Nephron (organoid): ENCODE data around the gene CSNK1E.

Source experiments
- H3K27ac Mint-ChIP-seq, 3 experiments: 2 replicates each; pipeline ENCODE4 v1.8.0; 2020; ENCODE audit warnings: mixed read lengths in 3 of 3, mild to moderate bottlenecking in 2 of 3, moderate library complexity in 1 of 3
- H3K27me3 Mint-ChIP-seq: 2 replicates; pipeline ENCODE4 v1.8.0; 2021; ENCODE audit warnings: low read depth, mild to moderate bottlenecking, moderate library complexity, mixed read lengths
- H3K36me3 Mint-ChIP-seq: 2 replicates; pipeline ENCODE4 v1.8.0; 2020; ENCODE audit warnings: low read depth, mixed read lengths
- H3K4me1 Mint-ChIP-seq: 2 replicates; pipeline ENCODE4 v1.8.0; 2020; ENCODE audit warnings: mixed read lengths
- H3K4me3 Mint-ChIP-seq, 3 experiments: 2 replicates each; pipeline ENCODE4 v1.8.0; 2020; ENCODE audit warnings: mild to moderate bottlenecking in 3 of 3, mixed read lengths in 3 of 3, moderate library complexity in 2 of 3
- H3K9me3 Mint-ChIP-seq: 2 replicates; pipeline ENCODE4 v1.8.0; 2020; ENCODE audit warnings: mixed read lengths
- CTCF ChIP-seq, 3 experiments: fragments of 200-600 bp; sonication (generic); IDR thresholded peaks; one replicate each; pipeline ENCODE4 v1.5.0; 2021; ENCODE audit warnings: antibody characterized with exemption in 3 of 3; ENCODE audit not compliant: unreplicated experiment in 3 of 3

The CSNK1E gene

GRCh38 chr22:38284042-38284402 lies 33.2 kb downstream of the CSNK1E start:
- peaks cover 5% of the 10 kb centered on the region for H3K4me1 Mint-ChIP-seq

GRCh38 chr22:38282397-38282796 lies 34.8 kb downstream of the CSNK1E start:
- no peaks in the 10 kb centered on the region for H3K9me3 Mint-ChIP-seq
- H3K27me3 Mint-ChIP-seq = peaks cover 4% of the 10 kb centered on the region
- no peak for TF ChIP-seq CTCF (IDR thresholded peaks at IDR 0.05; ENCODE audit: unreplicated experiment in 3 of 3)
- no peak overlapping the region for H3K4me3 Mint-ChIP-seq
- H3K27ac Mint-ChIP-seq = no peak overlapping the region
- H3K4me1 Mint-ChIP-seq = peaks cover 9% of the 10 kb centered on the region
- H3K36me3 Mint-ChIP-seq = peaks cover 2% of the 10 kb centered on the region

More at GRCh38 chr22:38284042-38284402, 33.2 kb downstream of the CSNK1E start:
- no peak overlapping the region for H3K4me3 Mint-ChIP-seq
- peaks cover 8% of the 10 kb centered on the region for H3K36me3 Mint-ChIP-seq
- TF ChIP-seq CTCF (IDR thresholded peaks at IDR 0.05; ENCODE audit: unreplicated experiment in 3 of 3) = no peak
- H3K27ac Mint-ChIP-seq = peak overlapping the region in 2 of 3 experiments; percentile 36 to 37
- H3K9me3 Mint-ChIP-seq = no peaks in the 10 kb centered on the region
- H3K27me3 Mint-ChIP-seq = peaks cover 4% of the 10 kb centered on the region

DNA sequence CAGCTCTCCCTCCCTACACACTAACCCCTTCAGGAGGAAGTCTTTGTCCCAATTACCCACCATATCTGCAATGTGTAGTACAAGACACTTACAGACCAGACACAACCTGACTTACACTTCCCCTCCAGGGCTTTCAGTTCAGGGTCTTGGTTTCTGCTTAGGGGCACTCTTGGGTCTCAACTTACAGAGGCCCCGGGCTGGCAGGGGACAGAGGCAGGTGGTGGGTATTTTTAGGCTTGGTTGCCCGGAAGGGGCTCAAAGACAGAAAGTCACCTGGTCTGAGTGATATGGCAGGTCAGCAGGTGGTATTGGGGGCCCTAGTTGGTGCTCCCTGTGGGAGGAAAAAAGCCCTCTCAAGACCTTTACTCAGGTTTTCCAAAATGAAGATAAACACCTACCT lies 41.1 kb downstream of the CSNK1E start:
- peak overlapping the region in 2 of 3 experiments; percentile 9 to 19 for H3K27ac Mint-ChIP-seq
- TF ChIP-seq CTCF (IDR thresholded peaks at IDR 0.05; ENCODE audit: unreplicated experiment in 3 of 3) = no peak
- H3K9me3 Mint-ChIP-seq = no peaks in the 10 kb centered on the region
- peaks cover 37% of the 10 kb centered on the region for H3K4me1 Mint-ChIP-seq
- H3K27me3 Mint-ChIP-seq = peaks cover 7% of the 10 kb centered on the region
- no peaks in the 10 kb centered on the region for H3K36me3 Mint-ChIP-seq
- peak overlapping the region; percentile 13 to 67 (median 64) for H3K4me3 Mint-ChIP-seq

GRCh38 chr22:38273135-38273826 lies 44.0 kb downstream of the CSNK1E start:
- TF ChIP-seq CTCF (IDR thresholded peaks at IDR 0.05; ENCODE audit: unreplicated experiment in 3 of 3) = no peak
- Mint-ChIP-seq H3K27me3 (peaks cover 7% of the 10 kb centered on the region), H3K27ac (peak overlapping the region; percentile 96 to 99 (median 96)), H3K4me1 (peaks cover 56% of the 10 kb centered on the region), H3K9me3 (no peaks in the 10 kb centered on the region), H3K36me3 (no peaks in the 10 kb centered on the region), H3K4me3 (peak overlapping the region; percentile 93 to 97 (median 93))

DNA sequence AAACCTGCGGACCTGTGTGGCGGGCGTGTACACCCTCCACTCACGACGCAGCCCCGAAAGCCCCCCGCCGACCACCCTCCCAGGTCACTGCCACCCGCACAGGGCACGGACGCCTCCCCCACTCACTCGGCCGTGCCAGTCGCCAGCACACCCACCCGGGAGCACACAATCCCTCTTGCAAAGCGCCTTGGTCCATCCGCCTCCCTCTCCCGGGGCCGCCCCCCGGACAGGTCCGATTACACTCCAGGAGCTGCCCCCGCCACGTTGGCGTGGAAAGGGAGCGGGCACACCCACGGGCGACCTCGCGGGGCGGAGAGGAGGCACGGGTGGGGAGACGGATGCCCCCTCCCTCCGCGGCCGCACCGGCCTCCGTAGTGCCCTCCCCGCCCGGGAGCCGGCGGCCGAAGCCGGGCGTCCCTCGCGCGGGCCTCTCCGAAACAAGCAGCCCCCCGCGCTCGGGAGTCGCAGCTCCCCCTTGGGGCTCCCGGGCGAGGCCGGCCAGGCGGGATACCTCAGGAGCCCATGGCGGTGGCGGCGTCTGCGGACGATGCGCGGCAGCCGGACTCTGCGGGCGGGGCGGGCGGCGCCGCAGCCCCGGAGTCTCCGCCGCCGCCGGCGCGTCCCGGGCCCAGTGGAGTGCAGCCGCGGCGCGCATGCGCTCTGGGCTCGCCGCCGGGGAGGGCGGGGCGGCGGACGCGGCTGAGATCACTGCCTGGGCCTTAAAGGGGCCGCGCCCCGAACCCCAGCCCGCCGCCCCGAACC lies 44.7 kb downstream of the CSNK1E start, which contains the start of gene TMEM184B:
Gene TMEM184B (minus strand): TSS at position 638 of the 762 bp plus-strand sequence. CDS start 25,049 bp downstream, outside the sequence.
- no peak for TF ChIP-seq CTCF (IDR thresholded peaks at IDR 0.05; ENCODE audit: unreplicated experiment in 3 of 3)
- Mint-ChIP-seq H3K9me3 (no peaks in the 10 kb centered on the region), H3K4me3 (peak within 1 kb of the TSS; percentile 93 to 97 (median 93)), H3K27me3 (peaks cover 7% of the 10 kb centered on the region), H3K27ac (peak within 1 kb of the TSS; percentile 96 to 99 (median 96)), H3K36me3 (no peaks in the 10 kb centered on the region), H3K4me1 (peaks cover 60% of the 10 kb centered on the region)
